Activated effector memory CD4-positive, alpha-beta T cell treated with Interleukin-2 at 50 U/mL for 16 hours (primary cell): ENCODE measurements around the gene CDYL2.
A peak's percentile ranks its signal among the peaks of the same experiment; 100 is the strongest.
"Not testable (repeated sequence)": the region's sequence is repeated elsewhere in the genome, so short reads cannot be mapped to it uniquely, and the experiment has no call there.

Source experiments
- DNase-seq: peaks from one replicate; pipeline ENCODE4 v3.0.0-alpha.2; 2020

The CDYL2 gene

DNA sequence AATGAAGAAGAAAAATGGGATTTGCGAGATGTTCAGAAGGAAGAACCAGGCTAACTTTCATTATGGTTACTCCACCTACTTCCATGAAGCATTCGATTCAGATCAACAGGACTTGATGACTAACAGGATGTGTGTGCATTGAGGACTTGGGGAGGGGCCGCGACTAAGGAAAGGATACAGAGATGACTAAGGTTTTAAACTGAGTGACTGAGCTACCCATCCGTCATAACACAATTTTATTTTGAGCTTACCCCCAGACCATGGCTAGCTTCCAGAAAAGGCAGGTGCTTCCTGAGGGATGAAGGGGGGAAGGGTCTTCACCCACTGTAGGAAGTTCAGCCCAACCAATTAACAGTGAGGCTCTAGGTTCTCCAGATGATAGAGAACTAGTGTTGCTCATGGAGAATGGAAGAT, 2.5 kb upstream of the CDYL2 start:
- DNase-seq, result peak; percentile 51

DNA sequence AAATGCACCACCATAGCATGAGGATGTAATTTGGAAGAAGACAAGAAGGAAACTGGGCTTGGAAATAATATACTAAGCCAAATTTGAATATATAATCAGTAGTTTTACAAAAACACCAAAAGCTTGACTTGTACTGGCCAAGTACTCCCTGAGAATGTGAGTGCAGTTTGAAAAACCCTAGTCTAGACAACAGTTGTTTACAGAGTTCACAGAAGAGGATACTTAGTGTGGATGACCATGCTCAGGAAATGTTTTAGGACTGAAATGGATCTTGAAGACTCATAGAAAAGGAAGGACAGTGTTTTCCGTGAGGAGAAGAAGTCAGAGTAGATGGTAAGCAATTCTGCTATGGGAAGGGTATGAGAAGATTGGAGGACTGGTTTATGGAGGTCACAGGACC, 1.9 kb upstream of the CDYL2 start:
- DNase-seq, result no peak

DNA sequence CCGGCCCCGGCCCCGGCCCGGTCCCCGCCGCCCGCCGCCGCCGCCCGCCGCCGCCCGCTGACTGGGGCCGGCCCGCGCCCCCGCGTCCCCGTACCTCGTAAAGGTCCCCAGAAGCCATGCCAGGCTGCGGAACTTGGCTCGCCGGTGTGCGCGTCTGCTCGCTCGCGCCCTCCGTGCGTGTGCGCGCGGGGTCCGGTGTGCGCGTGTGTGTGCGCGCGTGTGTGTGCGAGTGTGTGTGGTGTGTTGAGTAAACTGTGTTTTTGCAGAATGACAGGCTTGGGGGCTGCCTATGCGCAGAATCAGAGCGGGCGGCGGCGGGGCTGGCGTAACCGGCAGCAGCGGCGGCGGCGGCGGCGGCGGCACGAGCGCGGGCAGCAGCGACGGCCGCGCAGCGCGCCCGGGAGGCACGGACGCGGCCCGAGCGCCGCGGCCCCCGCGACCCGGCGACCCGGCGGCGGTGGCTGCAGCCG, 307 bp downstream of the CDYL2 start:
- DNase-seq, result peak; percentile 50

DNA sequence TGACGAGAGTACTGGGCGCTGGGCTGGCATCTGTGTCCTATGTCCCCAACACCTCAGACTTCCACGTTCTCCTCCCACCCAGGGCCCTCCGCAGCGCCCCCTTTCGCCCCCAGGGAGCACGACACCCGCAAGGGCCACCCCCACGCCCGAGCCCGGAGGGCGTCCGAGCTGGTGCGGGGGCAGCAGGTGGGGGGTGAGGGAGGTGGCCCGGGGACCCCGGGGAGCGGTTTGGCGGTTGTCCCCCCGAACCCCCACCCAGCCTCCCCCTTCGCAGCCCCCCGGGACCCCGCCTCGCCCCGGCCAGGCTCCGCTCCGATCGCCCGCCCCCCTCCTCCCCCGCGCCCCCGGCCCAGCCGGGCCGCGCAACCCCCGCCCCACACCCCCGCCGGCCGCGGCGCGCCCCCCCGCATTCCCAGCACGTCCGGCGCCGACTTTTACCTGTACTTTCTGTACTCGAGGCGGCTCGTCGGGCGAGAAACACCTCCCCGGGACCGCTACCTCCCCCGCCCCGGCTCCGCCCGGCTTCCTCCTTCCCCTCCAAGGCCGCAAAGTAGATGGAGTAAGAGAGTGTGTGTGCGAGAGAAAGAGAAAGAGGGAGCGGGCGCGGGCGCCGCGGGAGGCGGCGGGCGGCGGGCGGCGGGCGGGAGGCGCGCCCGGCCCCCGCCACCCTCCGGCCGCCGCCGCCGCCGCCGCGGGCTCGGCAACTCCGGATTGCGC, 901 bp downstream of the CDYL2 start:
- DNase-seq, result peak; percentile 35

DNA sequence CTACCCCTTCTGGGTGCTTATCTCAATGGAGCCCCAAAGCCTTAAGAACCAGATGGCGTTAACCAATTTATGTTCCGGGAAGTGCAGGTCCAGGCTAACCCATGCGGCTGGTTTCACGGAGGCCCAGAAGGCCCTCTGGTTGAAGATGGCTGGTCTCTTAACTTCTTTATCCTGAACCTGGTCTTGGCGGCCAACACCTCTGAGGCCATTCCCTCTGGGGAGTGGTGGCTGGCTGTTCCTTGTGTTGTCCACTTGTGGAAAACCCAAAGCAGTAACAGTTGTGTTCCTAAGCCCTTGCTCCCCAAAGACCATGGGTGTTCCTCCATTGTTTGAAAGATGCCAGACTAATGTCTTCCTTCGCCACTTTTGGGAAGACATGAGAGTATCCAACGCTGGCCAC, 1.5 kb downstream of the CDYL2 start:
- no peak for DNase-seq

DNA sequence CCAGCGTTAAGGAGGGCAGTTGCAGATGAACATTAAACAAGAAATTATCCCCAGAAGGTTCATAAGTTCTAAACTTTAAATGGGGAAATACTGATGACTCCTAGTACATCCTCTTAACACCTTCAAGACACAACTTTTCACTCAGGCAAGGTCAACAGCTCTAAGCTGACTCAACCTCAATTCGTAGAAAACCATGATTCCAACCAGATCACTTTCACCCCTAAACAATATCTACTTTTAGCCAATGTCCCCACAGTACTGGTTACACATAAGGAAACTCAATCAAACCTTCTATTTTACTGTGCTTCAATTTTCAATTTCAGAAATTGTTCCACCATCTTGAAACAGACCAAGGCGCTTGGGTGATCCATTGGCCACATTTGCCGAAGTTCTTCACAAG, 2.3 kb downstream of the CDYL2 start:
- no peak for DNase-seq

DNA sequence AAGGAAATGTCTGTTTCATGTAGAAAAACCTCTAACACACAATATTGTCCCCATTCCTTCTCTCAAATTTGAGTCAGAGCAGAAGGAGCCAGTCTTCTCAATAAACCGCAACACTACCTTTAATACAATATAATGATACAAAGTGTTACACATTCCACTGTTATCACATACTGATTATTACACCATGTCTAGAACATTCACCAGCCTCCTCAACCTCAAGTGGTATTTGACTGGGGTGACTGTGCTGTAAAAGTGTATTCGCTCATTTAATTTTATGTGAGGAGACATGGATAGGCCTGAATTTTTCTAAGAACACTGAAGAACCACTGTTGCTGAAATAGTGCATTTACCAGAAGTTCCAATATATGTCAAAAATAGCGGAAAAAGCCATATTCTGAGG, 10.3 kb downstream of the CDYL2 start:
- DNase-seq, result no peak

DNA sequence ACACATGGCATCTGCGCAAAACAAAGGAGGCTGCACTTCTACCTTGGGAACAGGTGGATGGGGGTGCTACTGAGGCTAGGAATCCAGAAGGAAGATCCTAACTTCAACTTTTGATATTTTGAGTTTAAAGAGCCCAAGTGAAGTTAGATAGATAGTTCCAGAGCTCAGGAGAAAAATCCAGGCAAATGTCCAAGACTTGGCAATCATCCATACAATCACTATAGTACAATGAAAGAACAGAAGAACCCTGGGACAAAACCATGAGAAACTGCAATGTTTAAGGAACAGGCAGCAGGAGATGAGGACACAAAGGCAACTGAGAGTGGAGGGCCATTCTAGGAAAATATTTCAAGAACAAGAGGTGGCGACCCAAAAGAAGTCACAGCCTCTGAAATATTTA, 12.4 kb downstream of the CDYL2 start:
- no peak for DNase-seq

DNA sequence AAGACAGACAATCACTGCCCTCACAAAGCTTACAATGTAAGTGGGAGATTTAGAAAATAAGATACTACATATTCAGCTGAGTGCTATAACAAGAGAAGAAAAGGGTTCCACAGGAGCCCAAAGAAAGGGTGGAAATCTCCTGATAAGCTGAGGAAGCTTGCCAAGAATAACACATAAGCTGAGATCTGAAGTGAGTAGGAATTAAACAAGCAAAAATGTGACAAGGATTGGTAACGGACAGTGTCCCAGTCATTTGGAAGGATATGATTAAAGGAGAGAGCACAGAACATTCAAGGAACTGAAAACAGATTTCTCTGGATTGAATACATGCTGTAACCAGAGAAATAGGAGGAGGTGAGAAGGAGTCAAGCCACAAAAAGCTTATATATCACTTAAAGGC, 13.0 kb downstream of the CDYL2 start:
- no peak for DNase-seq

DNA sequence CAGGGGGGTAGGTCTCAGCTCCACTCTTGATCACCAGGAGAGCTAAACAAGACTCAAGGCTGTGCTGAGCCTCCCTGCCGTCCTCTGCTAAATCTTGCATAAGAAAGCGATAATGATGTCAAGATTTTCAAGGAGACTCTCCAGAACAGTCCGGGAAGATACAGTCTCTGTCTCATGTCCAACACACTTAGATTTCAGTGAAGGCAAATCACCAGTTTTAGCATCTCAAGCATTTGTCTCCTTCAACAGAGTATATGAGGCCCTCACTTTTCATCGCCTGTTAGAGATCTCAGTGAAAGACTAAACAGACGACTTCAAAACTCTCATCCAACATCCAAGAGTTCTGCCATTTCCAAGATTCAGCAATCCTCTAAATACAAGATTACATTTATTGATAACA, 13.6 kb downstream of the CDYL2 start:
- no peak for DNase-seq

DNA sequence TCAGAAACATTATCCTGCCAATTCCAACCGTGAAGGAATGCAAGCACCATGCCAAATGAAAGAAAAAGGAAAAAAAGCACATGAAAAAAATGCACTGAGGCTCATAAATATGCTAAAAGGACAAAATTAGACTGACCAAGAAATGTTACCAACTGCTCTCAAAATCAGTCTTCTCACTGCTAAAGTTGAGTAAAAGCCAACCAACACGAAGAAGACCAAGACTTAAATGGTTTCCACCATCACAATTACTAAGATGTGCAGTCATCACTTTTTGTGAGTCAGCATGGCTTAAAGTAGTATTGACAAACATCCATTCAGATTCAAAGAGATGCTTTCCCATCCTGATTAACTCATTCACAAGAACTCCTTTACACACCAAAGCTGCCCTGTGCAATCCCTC, 16.4 kb downstream of the CDYL2 start:
- no peak for DNase-seq

DNA sequence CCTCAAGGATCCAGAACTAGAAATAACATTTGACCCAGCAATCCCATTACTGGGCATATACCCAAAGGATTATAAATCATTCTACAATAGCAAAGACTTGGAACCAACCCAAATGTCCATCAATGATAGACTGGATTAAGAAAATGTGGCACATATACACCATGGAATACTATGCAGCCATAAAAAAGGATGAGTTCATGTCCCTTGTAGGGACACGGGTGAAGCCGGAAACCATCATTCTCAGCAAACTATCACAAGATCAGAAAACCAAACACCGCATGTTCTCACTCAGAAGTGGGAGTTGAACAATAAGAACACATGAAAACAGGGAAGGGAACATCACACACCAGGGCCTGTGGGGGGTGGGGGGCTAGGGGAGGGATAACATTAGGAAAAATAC, 17.8 kb downstream of the CDYL2 start:
- not testable (repeated sequence) for DNase-seq

DNA sequence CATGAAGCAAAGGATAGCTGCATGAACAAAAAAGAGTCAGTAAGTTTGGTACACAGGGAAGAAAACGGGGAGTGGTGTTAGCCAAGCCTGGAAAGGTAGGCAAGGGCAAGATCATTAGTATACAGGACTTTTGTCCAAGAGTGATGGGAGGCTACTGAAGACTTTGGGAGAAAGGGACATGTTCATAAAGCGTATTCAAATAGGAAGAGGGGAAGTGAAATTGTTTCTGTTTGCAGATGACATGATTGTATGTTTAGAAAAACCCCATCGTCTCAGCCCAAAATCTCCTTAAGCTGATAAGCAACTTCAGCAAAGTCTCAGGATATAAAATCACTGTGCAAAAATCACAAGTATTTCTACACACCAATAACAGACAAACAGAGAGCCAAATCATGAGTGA, 19.4 kb downstream of the CDYL2 start:
- DNase-seq, result no peak

DNA sequence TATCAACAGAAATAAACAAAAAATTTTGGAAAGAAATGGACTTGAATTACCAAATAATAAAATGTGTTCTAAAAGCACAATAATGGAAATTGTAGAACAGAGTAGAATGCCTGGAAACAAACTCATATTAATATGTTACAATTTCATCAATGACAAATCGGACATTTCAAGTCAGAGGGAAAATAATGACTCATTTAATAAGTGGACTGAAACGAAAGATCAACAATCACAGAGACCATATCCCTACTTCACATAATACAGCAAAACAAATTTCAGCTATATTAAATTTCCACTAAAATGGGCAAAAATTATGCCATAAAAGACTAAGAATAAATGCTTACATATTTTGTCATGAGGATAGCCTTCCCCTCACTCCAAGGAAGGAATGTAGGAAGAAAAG, 25.7 kb downstream of the CDYL2 start:
- DNase-seq, result no peak

DNA sequence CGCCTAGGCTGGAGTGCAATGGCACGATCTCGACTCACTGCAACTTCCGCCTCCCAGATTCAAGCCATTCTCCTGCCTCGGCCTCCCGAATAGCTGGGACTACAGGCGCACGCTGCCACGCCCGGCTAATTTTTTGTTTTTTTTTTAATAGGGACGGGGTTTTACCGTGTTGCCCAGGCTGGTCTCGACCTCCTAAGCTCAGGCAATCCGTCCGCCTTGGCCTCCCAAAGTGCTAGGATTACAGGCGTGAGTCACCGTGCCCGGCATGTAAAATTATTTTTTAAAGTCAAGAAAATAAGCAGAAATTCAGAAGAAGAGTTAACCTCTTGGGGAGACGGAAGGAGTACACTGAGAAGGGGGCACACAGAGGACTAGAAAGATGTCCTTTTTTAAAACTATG, 27.5 kb downstream of the CDYL2 start:
- DNase-seq, result no peak

DNA sequence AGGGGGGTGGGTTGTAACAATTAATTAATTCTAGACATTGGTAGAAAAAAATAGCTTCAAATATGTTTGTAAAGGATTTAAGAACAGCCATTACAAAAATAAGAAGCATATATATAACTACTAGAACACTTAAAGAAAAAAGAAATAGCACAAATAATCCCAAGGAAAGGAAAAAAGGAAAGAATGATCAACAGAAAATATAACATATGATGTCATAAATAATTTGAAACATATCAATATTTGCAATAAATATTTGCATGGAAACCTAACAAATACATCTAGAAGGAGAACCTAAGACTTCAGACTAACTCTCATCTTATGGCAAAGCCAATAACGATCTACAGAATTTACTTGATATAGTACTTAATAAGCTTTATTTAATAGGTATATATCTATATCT, 28.9 kb downstream of the CDYL2 start:
- no peak for DNase-seq

DNA sequence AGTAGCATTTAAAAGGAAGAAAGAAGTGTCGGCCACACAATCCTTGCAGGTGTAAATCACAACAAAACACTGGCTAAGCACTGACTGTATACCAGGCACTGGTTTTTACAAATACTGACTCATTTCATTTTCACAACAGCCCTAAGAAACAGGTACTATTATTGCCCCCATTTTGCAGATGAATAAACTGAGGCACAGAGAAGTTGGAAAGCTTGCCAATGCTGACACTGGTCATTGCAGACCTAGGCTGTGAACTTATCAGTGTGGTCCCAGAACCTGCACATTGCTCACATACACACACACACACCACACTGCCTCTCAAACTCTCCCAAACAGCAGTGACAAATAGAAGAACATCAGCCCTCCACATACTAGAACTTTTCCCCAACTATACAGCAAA, 37.6 kb downstream of the CDYL2 start:
- no peak for DNase-seq

DNA sequence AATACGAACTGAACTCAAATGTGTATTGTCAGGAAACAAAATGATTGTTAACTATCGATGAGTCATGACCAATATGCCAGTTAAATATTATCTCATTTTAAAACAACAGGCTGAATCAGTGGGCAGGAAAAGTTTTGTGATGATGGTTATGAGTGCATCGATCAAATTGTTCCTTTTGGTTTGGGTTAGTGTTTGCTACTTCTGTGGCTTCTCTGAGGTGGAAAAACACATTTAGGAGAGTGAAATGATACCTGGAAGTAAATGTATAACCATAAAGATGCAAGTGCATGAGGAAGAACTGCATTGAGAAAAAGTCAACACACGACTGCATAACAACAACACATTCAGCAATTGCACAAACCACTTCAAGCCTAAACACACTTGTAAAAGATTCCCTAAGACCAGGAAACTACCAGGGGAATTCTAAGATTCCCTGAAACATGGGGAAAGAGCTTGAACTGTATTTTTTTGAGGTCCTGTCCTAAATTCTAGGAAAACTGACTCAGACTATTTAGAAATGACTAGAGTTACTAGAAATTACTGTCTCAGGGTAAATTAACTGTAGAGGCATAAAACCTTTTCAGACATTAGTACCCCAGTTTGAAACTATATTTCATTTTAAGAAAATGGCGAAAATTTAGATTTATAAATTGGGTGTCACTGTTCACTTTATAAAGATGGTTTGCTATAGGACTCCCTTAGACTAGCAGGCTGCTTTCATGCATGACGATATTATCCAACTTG, 44.8 kb downstream of the CDYL2 start:
- DNase-seq, result no peak

DNA sequence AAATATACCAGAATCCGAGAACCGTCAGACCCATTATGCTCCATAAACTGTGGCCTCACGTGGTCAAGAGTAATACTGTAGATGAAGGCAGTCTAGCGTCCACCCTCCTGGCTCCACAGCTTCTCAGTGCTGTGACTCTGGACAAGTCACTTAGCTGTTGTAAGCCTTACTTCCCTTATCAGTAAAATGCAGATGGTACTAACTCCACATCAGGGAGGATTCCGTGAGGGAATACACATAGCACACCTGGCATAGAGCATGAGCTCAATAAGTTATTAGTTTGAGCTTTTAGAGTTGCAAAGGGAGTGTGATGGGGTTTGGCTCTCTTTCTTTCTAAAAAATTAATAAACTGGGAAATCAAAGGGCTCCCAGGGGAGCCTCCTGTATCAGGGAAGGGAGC, 49.9 kb downstream of the CDYL2 start:
- no peak for DNase-seq

DNA sequence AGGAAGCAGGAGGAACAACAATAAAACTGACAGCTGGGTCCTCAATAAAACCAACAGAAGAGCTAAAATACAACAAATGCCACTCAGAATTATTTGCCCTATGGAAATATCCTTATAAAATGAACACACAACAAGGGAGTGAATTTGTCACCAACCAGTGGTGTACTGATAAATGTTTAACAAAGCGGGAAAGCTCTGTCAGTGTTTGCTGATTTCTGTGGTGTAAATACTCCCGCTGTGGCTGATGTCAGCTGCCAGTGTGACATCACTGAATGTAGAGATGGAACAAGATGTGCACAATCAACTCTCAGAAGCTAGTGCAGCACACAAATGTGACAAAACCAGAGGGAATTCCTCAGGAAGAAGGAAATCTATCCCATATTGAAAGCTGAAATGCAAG, 51.9 kb downstream of the CDYL2 start:
- DNase-seq, result no peak

DNA sequence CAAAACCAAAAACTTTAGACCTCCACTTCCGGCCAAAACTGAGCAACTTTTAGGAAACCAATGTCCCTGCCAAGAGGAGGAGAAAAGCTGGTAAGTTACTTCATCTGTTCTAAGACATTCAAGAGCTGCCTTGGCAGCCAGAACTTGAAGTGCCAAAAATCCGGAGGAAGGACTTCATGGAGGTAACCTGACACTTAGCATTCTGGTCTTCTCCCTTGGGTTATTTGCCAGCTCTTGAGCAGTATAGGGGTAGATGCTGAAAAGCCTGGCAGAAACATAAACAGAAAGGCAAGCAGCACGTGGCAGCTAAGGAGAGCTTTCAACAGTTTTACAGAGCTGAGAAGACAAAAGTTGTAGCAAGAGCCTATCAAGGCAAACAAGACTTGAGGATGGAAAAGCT, 53.2 kb downstream of the CDYL2 start:
- DNase-seq, result no peak

DNA sequence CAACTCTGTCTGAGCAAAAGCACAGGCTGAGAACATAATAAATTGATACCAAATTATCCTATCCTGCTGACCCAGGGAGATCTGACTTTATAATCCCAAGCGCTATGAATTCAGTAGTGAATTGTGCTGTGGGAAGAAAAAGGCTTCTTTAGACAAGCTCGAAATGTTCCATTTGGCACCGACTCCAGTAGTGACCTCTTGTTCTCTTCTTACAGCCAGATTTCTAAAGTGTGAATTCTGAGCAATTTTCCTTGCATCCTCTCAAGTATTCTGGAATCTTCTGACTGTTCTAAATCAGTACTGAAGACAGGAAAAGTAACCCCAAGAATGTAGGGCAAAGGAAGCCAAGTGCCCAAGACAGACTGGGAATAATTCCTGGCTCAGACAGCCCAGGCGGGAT, 58.2 kb downstream of the CDYL2 start:
- DNase-seq, result no peak

DNA sequence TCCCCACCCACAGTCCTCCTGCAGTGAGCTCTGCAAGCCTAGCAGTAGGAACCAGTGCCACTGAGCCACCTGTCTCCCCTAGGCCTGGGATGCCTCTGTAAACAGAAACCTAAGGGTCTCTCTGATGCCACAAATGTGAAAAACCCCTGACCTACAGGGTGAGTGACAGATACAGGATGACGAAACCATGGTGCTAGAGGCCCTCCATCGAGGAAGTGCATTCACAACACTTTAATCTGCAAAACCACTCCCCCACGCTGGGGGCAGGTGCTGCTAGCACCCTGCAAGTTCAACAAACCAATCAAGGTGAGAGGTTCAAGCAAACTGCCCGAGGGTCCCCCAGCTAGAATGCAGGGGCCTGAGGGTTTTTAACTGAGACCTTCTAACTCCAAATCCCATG, 59.5 kb downstream of the CDYL2 start:
- no peak for DNase-seq

DNA sequence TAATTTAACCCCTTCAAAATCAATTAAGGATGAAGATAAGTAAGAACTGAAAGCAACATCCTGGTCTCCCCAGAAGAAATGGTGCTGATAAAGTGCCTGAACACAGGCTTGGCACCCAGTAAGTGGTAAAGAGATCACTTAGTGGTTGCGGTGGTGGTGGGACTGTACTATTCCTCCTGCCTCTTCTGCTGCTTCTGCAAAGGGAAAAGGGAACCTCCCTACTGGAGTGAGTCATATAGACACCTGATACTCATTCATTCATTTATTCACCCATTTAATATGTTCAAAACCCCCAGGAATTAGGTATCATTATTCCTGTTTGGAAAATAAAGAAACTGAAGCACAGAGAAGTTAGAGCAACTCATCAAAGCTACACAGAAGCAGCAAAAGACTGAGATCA, 60.6 kb downstream of the CDYL2 start:
- no peak for DNase-seq

DNA sequence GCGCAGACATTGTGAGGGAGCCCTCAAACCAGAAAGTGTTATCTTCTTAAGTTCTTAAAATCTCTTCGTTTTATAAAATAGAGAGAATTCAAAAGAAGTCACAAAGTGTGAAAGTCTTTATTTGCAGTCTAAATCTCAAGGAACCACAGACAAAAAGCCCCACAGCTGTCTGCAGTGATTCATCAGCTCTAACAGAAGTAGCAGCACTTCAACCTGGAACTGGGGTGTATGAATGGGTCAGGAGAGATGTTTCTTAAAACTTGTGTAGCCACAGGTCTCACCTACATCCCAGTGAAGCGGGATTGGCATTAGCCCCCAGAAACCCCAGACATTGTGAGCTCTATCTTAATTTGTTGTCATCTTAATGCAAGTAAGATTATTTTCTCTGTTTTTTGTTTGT, 61.1 kb downstream of the CDYL2 start:
- no peak for DNase-seq
